OCI-LY1 (cell line): ENCODE results near the gene VAV2.

ENCODE experiments used
- H2AFZ ChIP-seq: fragments of 200-600 bp; sonication (generic), shearing (Covaris generic); 2 replicates; pipeline ENCODE4 v1.6.0; 2014; ENCODE audit warnings: antibody characterized with exemption, mild to moderate bottlenecking, low read length
- H3F3A ChIP-seq: fragments of 200-600 bp; sonication (generic), shearing (Covaris generic); 2 replicates; pipeline ENCODE4 v1.6.0; 2014; ENCODE audit warnings: mild to moderate bottlenecking, antibody characterized with exemption, low read length, moderate library complexity; ENCODE audit not compliant: insufficient read depth
- H3K27ac ChIP-seq: fragments of 200-600 bp; sonication (generic); 2 replicates; pipeline ENCODE4 v1.5.1; 2014; ENCODE audit warnings: low read length, mixed run types, mild to moderate bottlenecking, low read depth; ENCODE audit not compliant: poor library complexity, severe bottlenecking
- H3K27me3 ChIP-seq: fragments of 200-600 bp; sonication (generic); 2 replicates; pipeline ENCODE4 v1.6.0; 2014; ENCODE audit warnings: antibody characterized with exemption, mild to moderate bottlenecking, low read length, moderate library complexity; ENCODE audit not compliant: insufficient read depth
- H3K36me3 ChIP-seq: fragments of 200-600 bp; sonication (generic); 2 replicates; pipeline ENCODE4 v1.6.1; 2014; ENCODE audit warnings: mild to moderate bottlenecking, antibody characterized with exemption, low read length, moderate library complexity, mixed read lengths; ENCODE audit not compliant: insufficient read depth
- H3K4me1 ChIP-seq: fragments of 200-600 bp; sonication (generic); 2 replicates; pipeline ENCODE4 v1.5.1; 2014; ENCODE audit warnings: mild to moderate bottlenecking, low read length, moderate library complexity; ENCODE audit not compliant: insufficient read depth, severe bottlenecking
- H3K4me2 ChIP-seq: fragments of 200-600 bp; sonication (generic), shearing (Covaris generic); 2 replicates; pipeline ENCODE4 v1.6.1; 2014; ENCODE audit warnings: low read length
- H3K4me3 ChIP-seq: fragments of 200-600 bp; sonication (generic); 2 replicates; pipeline ENCODE4 v1.5.1; 2014; ENCODE audit warnings: low read length, low read depth, mild to moderate bottlenecking, mixed read lengths; ENCODE audit not compliant: poor library complexity, severe bottlenecking
- H3K79me2 ChIP-seq: fragments of 200-600 bp; shearing (Covaris generic); 2 replicates; pipeline ENCODE4 v1.6.1; 2016; ENCODE audit warnings: mixed run types, low read length, mixed read lengths; ENCODE audit not compliant: insufficient read depth
- H3K9ac ChIP-seq: fragments of 200-600 bp; sonication (generic), shearing (Covaris generic); 2 replicates; pipeline ENCODE4 v1.6.1; 2014; ENCODE audit warnings: mild to moderate bottlenecking, low read length, mixed read lengths
- H3K9me2 ChIP-seq: fragments of 200-600 bp; sonication (generic), shearing (Covaris generic); 2 replicates; pipeline ENCODE4 v1.6.1; 2014; ENCODE audit warnings: low read depth, mild to moderate bottlenecking, low read length, mixed read lengths
- H3K9me3 ChIP-seq: fragments of 200-600 bp; shearing (Covaris generic); 2 replicates; pipeline ENCODE4 v1.6.1; 2014; ENCODE audit warnings: low read length, mixed read lengths
- H4K20me1 ChIP-seq: fragments of 200-600 bp; sonication (generic), shearing (Covaris generic); 2 replicates; pipeline ENCODE4 v1.6.0; 2016; ENCODE audit warnings: mild to moderate bottlenecking, low read length; ENCODE audit not compliant: insufficient read depth
- EZH2 ChIP-seq: fragments of 200-600 bp; sonication (generic), shearing (Covaris generic); IDR thresholded peaks from 2 replicates; pipeline ENCODE4 v1.8.0; 2017; ENCODE audit warnings: borderline replicate concordance, mixed run types, mild to moderate bottlenecking, antibody characterized with exemption, low read length, moderate library complexity, mixed read lengths
- TF ChIP-seq, protein P1 (sequence below): fragments of 200-600 bp; sonication (generic), shearing (Covaris generic); IDR thresholded peaks from 2 replicates; pipeline ENCODE4 v1.5.1; 2017; ENCODE audit warnings: mild to moderate bottlenecking, antibody characterized with exemption, low read length, moderate library complexity, mixed read lengths

The VAV2 gene

DNA sequence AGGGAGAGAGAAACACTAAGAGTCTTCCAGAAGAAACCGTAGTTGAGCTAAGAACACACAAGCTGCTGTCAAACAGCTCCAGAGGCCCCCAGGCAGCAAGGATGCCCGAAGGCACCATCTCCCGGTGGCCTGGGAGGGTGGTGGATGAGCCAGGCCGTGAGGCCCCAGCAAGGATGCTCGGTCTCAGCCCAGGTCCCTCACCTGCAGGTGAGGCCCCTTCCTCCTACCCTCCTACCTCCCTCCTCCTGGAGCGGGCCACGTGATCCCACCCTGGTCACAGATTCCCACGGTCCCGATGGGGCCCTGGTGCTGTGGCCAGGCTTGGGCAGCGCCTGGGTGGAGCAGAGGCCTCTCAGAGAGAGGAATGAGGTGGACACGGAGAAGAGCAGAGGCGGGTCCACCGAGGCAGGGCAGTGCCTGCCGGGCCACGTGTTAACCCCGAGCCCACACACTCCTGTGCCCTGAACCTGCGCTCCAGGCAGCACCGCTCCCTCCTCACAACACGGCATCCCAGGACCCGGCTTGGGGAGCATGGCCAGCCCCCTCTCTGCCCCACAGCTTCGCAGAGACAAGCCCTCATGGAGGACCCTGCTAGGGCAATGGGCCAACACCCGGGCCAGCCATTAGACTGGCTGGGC lies 158.6 kb downstream of the VAV2 start:
- H3K9ac ChIP-seq: no peak overlapping the region
- H3K9me3 ChIP-seq: no peaks in the 10 kb centered on the region
- H2AFZ ChIP-seq: no peak overlapping the region
- no peaks in the 10 kb centered on the region for H4K20me1 ChIP-seq
- TF ChIP-seq, protein P1, sequence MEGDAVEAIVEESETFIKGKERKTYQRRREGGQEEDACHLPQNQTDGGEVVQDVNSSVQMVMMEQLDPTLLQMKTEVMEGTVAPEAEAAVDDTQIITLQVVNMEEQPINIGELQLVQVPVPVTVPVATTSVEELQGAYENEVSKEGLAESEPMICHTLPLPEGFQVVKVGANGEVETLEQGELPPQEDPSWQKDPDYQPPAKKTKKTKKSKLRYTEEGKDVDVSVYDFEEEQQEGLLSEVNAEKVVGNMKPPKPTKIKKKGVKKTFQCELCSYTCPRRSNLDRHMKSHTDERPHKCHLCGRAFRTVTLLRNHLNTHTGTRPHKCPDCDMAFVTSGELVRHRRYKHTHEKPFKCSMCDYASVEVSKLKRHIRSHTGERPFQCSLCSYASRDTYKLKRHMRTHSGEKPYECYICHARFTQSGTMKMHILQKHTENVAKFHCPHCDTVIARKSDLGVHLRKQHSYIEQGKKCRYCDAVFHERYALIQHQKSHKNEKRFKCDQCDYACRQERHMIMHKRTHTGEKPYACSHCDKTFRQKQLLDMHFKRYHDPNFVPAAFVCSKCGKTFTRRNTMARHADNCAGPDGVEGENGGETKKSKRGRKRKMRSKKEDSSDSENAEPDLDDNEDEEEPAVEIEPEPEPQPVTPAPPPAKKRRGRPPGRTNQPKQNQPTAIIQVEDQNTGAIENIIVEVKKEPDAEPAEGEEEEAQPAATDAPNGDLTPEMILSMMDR: no peak
- no peak for TF ChIP-seq EZH2
- no peaks in the 10 kb centered on the region for H3K9me2 ChIP-seq
- H3K4me2 ChIP-seq: no peak overlapping the region
- no peaks in the 10 kb centered on the region for H3K4me1 ChIP-seq
- H3K27me3 ChIP-seq: no peaks in the 10 kb centered on the region
- H3K36me3 ChIP-seq: no peaks in the 10 kb centered on the region
- H3K79me2 ChIP-seq: no peaks in the 10 kb centered on the region
- H3F3A ChIP-seq: no peaks in the 10 kb centered on the region
- H3K4me3 ChIP-seq: no peak overlapping the region
- no peak overlapping the region for H3K27ac ChIP-seq

DNA sequence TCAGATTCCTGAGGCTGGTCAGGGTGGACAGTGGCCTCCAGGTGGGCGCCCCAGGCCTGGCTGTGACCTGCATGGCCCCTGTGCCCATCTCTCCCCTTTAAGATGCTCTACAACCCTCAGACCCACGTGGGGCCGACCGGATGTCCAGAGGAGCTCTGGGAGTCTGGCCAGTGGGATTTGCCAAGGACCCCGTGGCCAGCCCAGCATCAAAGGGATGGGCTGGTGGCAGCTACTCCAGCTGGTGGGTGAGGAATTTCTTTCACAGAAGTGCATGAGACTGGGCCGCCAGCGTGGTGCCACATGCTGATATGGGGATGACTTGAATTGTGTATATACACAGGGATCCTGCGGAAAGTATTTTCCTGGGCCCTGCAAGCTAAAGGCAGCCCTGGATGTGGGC lies 159.2 kb downstream of the VAV2 start:
- H3F3A ChIP-seq: no peaks in the 10 kb centered on the region
- no peaks in the 10 kb centered on the region for H3K79me2 ChIP-seq
- H3K4me2 ChIP-seq: no peak overlapping the region
- no peaks in the 10 kb centered on the region for H3K36me3 ChIP-seq
- TF ChIP-seq, protein P1: no peak
- no peak for TF ChIP-seq EZH2
- no peaks in the 10 kb centered on the region for H3K4me1 ChIP-seq
- no peaks in the 10 kb centered on the region for H3K27me3 ChIP-seq
- no peaks in the 10 kb centered on the region for H3K9me2 ChIP-seq
- no peak overlapping the region for H3K9ac ChIP-seq
- H3K27ac ChIP-seq: no peak overlapping the region
- H3K4me3 ChIP-seq: no peak overlapping the region
- H2AFZ ChIP-seq: no peak overlapping the region
- no peaks in the 10 kb centered on the region for H3K9me3 ChIP-seq
- H4K20me1 ChIP-seq: no peaks in the 10 kb centered on the region

DNA sequence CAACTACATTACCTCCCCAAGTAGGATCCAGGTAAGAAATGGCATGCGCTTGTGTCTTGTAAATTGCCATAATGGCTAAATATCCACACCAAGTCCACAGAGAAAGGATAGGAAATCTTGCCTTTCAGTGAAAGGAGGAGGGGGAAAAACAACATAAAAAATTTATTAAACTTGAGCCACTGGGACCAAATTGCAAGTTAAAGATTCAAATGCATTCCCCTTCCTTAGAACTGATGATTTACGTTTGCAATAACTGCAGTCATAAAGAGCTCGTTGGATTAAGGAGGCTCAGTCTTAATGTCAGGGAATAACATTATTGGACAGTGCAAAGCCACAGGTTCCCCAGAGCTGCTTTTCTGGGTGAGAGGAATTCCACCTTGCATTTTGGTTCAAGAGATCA lies 161.4 kb downstream of the VAV2 start:
- Histone ChIP-seq H3K4me3 (no peak overlapping the region), H3K36me3 (no peaks in the 10 kb centered on the region), H3K4me2 (no peak overlapping the region), H3F3A (no peaks in the 10 kb centered on the region), H3K9ac (no peak overlapping the region), H3K9me2 (no peaks in the 10 kb centered on the region), H4K20me1 (no peaks in the 10 kb centered on the region), H3K79me2 (no peaks in the 10 kb centered on the region), H3K4me1 (no peaks in the 10 kb centered on the region), H3K9me3 (no peaks in the 10 kb centered on the region), H2AFZ (no peak overlapping the region), H3K27me3 (no peaks in the 10 kb centered on the region), H3K27ac (no peak overlapping the region)
- no peak for TF ChIP-seq EZH2
- TF ChIP-seq, protein P1: no peak
